Choroid plexus epithelial cell (primary cell): ENCODE measurements around the gene TUBA4B.

Source experiments
- DNase-seq: peaks from one replicate; pipeline ENCODE4 v3.0.0-alpha.2; 2010; ENCODE audit warnings: low read depth
- H3K4me3 ChIP-seq: 2 replicates; pipeline ENCODE4 v1.5.1; 2011; ENCODE audit warnings: low read depth, mild to moderate bottlenecking, control low read depth, low read length, moderate library complexity
- TF ChIP-seq, protein P1 (sequence below): conservative IDR thresholded peaks from 2 replicates; pipeline ENCODE4 v1.5.1; 2011; ENCODE audit warnings: low read depth, mild to moderate bottlenecking, control low read depth, inconsistent platforms, low read length, moderate library complexity

TUBA4B gene

DNA sequence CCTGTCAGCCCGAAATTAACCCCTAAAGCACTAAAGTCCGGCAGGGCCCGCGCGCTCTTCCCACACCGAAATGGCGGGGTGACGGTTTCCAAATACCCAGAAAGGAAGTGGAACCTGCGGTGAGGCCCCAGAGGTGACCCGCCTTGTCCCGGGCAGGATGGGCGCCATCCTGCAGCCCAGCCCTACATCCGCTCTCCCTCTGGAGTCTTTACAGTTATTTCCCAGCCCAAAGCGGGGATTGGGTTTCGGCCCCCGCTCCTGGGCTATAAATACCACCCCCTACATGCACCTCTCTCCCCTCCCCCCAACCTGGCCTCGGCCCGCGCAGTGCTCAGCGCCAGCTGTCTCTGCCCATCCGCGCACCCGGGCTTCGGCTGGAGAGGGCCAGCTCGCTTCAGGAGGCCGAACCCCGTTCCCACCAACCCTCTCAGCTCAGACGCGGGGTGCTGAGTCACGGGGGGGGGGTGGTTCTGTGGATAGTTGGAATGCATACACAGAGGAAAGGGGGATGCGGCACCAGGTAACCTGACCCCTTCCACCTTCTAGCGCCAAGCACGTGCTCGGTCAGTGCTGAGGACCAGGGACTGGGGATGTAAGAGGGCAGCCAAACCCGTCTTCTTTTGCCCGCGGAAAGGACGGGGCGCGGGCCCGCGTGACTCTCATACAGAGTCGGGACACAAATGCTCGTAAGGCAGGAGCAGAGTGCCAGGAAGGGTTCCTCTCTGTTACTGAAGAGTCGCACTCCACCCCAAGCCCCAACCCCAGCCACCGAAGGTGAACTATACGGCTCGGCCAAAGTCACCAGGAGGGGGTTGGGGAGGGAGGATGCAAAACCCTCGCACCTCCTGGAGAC lies at the start of gene TUBA4B:
Gene TUBA4B, plus strand, starts transcription at position 344 of the 853 bp plus-strand sequence. Its CDS starts 165 bp downstream, at position 509.
- peak within 1 kb of the TSS; percentile 60 for H3K4me3 ChIP-seq
- no peak for DNase-seq
- TF ChIP-seq, protein P1, sequence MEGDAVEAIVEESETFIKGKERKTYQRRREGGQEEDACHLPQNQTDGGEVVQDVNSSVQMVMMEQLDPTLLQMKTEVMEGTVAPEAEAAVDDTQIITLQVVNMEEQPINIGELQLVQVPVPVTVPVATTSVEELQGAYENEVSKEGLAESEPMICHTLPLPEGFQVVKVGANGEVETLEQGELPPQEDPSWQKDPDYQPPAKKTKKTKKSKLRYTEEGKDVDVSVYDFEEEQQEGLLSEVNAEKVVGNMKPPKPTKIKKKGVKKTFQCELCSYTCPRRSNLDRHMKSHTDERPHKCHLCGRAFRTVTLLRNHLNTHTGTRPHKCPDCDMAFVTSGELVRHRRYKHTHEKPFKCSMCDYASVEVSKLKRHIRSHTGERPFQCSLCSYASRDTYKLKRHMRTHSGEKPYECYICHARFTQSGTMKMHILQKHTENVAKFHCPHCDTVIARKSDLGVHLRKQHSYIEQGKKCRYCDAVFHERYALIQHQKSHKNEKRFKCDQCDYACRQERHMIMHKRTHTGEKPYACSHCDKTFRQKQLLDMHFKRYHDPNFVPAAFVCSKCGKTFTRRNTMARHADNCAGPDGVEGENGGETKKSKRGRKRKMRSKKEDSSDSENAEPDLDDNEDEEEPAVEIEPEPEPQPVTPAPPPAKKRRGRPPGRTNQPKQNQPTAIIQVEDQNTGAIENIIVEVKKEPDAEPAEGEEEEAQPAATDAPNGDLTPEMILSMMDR = no peak

DNA sequence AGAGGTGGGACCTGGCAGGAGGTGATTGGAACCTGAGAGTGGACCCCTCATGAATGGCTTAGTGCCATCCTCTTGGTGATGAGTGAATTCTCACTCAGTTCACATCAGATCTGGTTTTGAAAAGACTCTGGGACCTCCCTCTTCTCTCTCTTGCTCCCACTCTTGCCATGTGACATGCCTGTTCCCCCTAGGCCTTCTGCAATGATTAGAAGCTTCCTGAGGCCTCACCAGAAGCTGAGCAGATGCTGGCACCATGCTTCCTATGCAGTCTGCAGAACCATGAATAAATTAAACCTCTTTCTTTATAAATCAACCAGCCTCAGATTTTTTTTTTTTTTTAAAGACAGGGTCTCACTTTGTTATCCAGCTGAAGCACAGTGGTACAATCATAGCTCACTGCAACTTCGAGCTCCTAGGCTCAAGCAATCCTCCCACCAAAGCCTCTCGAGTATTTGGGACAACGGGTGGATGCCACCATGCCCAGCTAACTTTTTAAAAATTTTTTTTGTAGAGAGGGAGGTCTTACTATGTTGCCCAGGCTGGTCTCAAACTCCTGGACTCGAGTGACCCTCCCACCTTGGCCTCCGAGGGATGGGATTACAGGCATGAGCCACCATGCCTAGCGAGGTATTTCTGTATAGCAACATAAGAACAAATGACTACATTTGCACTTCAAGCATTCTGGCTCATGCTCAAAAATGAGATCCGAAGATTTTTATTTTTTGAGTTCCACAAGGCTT lies 48.4 kb upstream of the TUBA4B start:
- no peak for DNase-seq
- H3K4me3 ChIP-seq = no peak overlapping the region
- TF ChIP-seq, protein P1 = no peak

DNA sequence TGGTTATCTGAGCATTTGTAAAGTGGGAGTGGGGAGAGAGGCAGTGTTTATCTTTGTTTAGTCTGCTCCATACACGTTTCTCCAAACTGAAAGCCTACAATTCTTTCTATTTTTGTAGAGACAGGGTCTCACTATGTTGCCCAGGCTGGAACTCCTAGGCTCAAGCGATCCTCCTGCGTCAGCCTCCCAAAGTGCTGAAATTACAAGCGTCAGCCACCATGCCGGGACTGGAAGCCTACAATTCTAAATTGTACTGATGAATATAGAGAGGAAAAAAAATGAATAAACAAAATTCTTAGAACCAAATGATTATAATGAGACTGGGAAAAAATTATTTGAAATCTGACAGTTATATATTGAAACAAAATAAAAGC lies 47.9 kb upstream of the TUBA4B start:
- DNase-seq = no peak
- TF ChIP-seq, protein P1 = no peak
- no peak overlapping the region for H3K4me3 ChIP-seq

DNA sequence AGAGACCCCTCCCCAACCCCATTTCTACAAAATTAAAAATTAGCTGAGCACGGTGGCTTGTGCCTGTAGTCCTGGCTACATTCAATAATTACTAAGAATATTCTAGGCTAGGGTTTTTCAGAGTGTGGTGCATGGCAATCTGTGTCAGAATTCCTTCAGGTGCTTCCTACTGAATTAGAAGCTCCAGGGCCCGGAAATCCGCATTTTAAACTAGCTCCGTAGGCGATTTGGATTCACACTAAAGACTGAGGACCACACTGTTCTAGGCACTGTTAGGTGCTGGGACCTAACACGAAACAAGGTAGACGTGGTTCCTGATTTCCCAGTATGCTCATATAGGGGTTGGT lies 47.1 kb upstream of the TUBA4B start:
- TF ChIP-seq, protein P1 = no peak
- DNase-seq = no peak
- H3K4me3 ChIP-seq = peak overlapping the region; percentile 65

DNA sequence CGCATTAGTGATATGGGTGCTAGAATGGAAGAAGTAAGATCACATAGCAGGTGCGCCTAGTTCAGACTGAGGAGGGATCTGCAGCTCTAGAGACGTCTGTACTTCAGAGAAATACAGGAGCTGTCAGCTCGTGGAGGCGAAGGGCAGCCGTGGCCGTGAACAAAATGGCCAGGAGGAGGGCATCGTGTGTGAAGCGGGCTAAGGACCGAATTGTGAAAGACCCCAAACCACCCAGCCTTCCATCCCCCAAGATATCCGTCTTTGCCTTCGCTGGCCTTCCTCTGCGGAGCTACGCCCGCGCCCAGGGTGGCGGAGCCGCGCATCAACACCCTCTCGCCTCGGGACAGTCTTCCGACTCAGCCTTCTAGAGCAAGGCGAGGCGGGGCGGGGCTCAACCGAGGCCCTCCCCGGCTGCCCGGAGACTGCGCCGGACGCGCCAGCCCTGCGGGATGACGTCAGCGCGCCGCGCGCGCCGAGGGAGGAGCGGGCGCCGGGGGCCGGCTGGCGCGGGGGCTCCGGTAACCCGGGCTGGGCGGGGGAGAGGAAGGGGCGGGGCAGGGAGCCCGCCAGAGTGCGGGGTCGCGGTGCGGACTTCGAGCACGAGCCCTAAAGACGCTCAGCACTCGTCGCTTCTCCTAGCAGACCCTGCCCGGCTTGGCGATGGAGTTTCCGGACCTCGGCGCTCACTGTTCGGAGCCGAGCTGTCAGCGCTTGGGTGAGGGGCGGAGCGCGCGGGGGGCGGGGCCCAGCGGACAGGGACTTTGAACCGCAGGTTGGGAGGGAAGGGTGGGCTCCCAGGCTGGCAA lies 46.5 kb upstream of the TUBA4B start, which contains the start of gene ZFAND2B:
Gene ZFAND2B, plus strand, starts transcription at position 455 of the 806 bp plus-strand sequence. Its CDS starts 206 bp downstream, at position 661.
- TF ChIP-seq, protein P1 = no peak
- H3K4me3 ChIP-seq = peak within 1 kb of the TSS; percentile 86
- peak; percentile 93 for DNase-seq

DNA sequence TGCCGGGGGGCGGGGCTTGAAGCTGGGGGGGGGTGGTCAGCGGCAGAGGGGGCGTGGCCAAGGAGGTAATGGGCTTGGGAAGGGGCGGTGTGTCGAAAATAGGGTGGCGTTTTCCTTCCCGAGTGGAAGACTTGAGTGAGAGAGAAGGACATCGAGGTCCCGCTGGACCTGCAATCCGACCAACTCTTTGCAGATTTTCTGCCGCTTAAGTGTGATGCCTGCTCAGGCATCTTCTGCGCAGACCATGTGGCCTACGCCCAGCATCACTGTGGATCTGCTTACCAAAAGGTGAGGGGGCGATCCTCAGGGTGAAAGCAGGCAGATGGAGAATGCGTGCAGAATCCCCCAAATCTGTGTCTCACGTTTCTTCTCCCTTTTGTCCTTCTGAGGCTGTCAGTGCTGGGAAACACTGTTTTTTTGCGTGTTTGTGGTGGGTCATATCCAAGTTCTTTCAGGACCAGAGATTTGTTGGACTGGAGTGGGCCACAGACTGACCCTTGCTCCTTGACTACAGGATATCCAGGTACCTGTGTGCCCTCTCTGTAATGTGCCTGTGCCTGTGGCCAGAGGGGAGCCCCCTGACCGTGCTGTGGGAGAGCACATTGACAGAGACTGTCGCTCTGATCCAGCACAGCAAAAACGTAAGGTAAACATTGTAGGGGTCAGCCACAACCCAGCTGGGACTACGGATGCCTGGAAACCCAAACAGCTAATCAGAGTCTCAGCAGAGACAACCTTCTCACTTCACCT lies 45.7 kb upstream of the TUBA4B start:
- TF ChIP-seq, protein P1 = no peak
- peak overlapping the region; percentile 86 for H3K4me3 ChIP-seq
- DNase-seq = no peak
